Activated B cell treated with CpG ODN at 0.5 μM for 24 hours (primary cell): ENCODE results near the gene FAF1. TPM values are rescaled to one million over a fixed set of nuclear protein-coding genes. Genes with fewer than 3 reads are reported as not detected.

Experiments
- ATAC-seq: fragments of 200-7000 bp; cut with Tn5 transposase; one replicate; pipeline ENCODE4 v1.10.0; 2021; ENCODE audit warnings: low read depth, mild to moderate bottlenecking, moderate library complexity
- CTCF ChIA-PET: fragments of 350-600 bp; sonication (Branson Sonifier 250); formaldehyde crosslinking; loops from one replicate; lab custom pipeline; 2021; ENCODE audit warnings: antibody characterized with exemption; lab: Charles Lee
- POLR2A ChIA-PET: fragments of 350-600 bp; sonication (Branson Sonifier 250); formaldehyde crosslinking; loops from one replicate; lab custom pipeline; 2021; ENCODE audit warnings: antibody characterized with exemption; lab: Charles Lee
- DNase-seq: peaks from one replicate; pipeline ENCODE4 v3.0.0; 2022
- H3K27ac Mint-ChIP-seq: one replicate; pipeline ENCODE4 v1.8.0; 2020; ENCODE audit warnings: mixed read lengths
- H3K27me3 Mint-ChIP-seq: one replicate; pipeline ENCODE4 v1.8.0; 2021; ENCODE audit warnings: mixed read lengths
- H3K36me3 Mint-ChIP-seq: one replicate; pipeline ENCODE4 v1.8.0; 2021; ENCODE audit warnings: low read depth, mixed read lengths
- H3K4me1 Mint-ChIP-seq: one replicate; pipeline ENCODE4 v1.8.0; 2021; ENCODE audit warnings: mixed read lengths
- H3K4me3 Mint-ChIP-seq: one replicate; pipeline ENCODE4 v1.8.0; 2020; ENCODE audit warnings: mild to moderate bottlenecking, mixed read lengths
- H3K9me3 Mint-ChIP-seq: one replicate; pipeline ENCODE4 v1.8.0; 2020; ENCODE audit warnings: mixed read lengths
- intact Hi-C: fragments of 100-400 bp; cut with micrococcal nuclease; formaldehyde crosslinking; loops from one replicate; pipeline ENCODE4 v1.15.1; 2024
- total RNA-seq: library from RNA; stranded (reverse); gene quantifications from 2 replicates; pipeline ENCODE4 v1.2.3, GENCODE V29; 2022
- TF ChIP-seq, protein P1 (sequence below): fragments of 200-600 bp; IDR thresholded peaks from one replicate; pipeline ENCODE4 v1.8.0; 2022; ENCODE audit warnings: antibody characterized with exemption, mild to moderate bottlenecking

Gene FAF1
- total RNA-seq, 1 donor from 2014 or later, result 61.7 TPM

DNA sequence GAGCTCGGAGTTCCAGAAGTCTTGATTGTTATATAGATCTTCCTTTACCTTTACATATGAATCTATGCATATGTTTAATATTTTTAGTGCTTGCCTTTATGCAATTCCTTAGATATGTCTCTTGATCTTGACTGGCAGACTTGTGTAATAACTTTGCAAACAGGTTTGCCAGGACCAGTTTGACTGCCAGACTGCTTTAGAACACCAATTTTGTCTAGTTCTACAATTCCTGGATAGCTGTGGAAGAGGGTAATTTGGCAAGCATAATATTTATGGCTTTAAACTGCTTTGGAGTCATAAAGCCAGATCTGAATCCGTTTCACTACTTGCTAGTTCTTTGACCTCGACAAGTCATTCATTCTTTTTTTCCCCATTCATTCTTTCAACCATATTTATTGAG lies 250.0 kb downstream of the FAF1 start:
- Mint-ChIP-seq H3K27ac (no peak overlapping the region), H3K4me1 (peaks cover 2% of the 10 kb centered on the region), H3K36me3 (no peaks in the 10 kb centered on the region), H3K4me3 (no peak overlapping the region), H3K9me3 (no peaks in the 10 kb centered on the region), H3K27me3 (no peaks in the 10 kb centered on the region)
- POLR2A ChIA-PET, result interaction anchor here (0.6 kb wide), 2 partner anchors 19 to 248 kb away, joined by 4 to 5 read pairs; no protein-coding TSS in a partner anchor
- ATAC-seq (no peak), DNase-seq (no peak)
- CTCF ChIA-PET, result no interaction called here
- intact Hi-C loops, result no loop called here
- TF ChIP-seq, protein P1, sequence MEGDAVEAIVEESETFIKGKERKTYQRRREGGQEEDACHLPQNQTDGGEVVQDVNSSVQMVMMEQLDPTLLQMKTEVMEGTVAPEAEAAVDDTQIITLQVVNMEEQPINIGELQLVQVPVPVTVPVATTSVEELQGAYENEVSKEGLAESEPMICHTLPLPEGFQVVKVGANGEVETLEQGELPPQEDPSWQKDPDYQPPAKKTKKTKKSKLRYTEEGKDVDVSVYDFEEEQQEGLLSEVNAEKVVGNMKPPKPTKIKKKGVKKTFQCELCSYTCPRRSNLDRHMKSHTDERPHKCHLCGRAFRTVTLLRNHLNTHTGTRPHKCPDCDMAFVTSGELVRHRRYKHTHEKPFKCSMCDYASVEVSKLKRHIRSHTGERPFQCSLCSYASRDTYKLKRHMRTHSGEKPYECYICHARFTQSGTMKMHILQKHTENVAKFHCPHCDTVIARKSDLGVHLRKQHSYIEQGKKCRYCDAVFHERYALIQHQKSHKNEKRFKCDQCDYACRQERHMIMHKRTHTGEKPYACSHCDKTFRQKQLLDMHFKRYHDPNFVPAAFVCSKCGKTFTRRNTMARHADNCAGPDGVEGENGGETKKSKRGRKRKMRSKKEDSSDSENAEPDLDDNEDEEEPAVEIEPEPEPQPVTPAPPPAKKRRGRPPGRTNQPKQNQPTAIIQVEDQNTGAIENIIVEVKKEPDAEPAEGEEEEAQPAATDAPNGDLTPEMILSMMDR, result no peak

DNA sequence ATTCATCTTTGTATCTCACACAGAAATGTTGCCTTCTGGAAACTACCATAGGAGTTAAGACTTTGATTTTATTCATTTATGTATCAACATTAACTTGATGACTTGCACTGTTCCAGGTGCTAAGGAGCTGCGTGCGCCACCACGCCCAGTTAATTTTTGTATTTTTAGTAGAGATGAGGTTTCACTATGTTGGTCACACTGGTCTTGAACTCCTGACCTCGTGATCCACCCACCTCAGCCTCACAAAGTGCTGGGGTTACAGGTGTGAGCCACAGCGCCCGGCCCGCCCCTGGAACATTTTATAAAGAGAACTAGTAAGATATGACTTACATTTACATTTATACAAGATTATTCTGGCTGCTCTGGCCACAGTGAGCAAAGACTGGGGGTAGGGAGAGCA lies 252.2 kb downstream of the FAF1 start:
- Mint-ChIP-seq H3K9me3 (no peaks in the 10 kb centered on the region), H3K4me3 (no peak overlapping the region), H3K36me3 (peaks cover 2% of the 10 kb centered on the region), H3K27me3 (no peaks in the 10 kb centered on the region), H3K27ac (no peak overlapping the region), H3K4me1 (peaks cover 4% of the 10 kb centered on the region)
- TF ChIP-seq, protein P1, result no peak
- ATAC-seq, result no peak
- ChIA-PET CTCF (no interaction called here), POLR2A (no interaction called here)
- no peak for DNase-seq
- intact Hi-C loops, result no loop called here

DNA sequence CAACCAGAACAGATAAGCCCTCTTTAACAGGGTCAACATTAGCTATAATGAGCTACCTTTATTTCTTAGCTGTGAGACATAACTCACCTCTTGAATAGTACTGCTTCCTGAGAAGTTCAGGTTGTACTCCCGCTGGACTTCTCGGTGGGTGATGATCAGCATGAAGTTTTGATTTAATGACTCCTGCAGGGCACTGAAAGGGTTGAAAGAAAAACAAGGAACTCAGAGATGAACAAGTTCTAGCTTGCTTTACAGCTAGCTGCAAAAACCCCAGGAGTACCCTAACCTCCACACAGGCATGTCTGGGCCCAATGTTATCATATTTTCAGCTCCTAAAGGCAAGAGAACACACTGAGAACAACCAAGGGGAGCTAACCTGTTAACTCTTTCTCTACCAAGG lies 254.4 kb downstream of the FAF1 start:
- POLR2A ChIA-PET, result no interaction called here
- H3K36me3 Mint-ChIP-seq, result peaks cover 6% of the 10 kb centered on the region
- intact Hi-C loops, result loop anchor here (2.0 kb wide), 1 partner anchor 17 kb away; no protein-coding TSS in a partner anchor
- DNase-seq (no peak), ATAC-seq (no peak)
- H3K4me1 Mint-ChIP-seq, result peaks cover 4% of the 10 kb centered on the region
- no peak overlapping the region for H3K4me3 Mint-ChIP-seq
- TF ChIP-seq, protein P1, result no peak
- H3K27me3 Mint-ChIP-seq, result no peaks in the 10 kb centered on the region
- H3K9me3 Mint-ChIP-seq, result no peaks in the 10 kb centered on the region
- H3K27ac Mint-ChIP-seq, result no peak overlapping the region
- CTCF ChIA-PET, result interaction anchor here (0.9 to 1.6 kb wide), 8 partner anchors 21 to 483 kb away, joined by 3 to 6 read pairs (median 4); no protein-coding TSS in a partner anchor

- intact Hi-C loops, result loop anchor here (2.0 kb wide), 1 partner anchor 18 kb away; no protein-coding TSS in a partner anchor
- peaks cover 4% of the 10 kb centered on the region for H3K4me1 Mint-ChIP-seq
- no peak overlapping the region for H3K27ac Mint-ChIP-seq
- ChIA-PET POLR2A (no interaction called here), CTCF (interaction anchor here (1.1 to 1.9 kb wide), 9 partner anchors 14 to 484 kb away, joined by 3 to 6 read pairs (median 4); no protein-coding TSS in a partner anchor)
- peaks cover 6% of the 10 kb centered on the region for H3K36me3 Mint-ChIP-seq
- H3K27me3 Mint-ChIP-seq, result no peaks in the 10 kb centered on the region
- DNase-seq (no peak), ATAC-seq (no peak)
- H3K9me3 Mint-ChIP-seq, result no peaks in the 10 kb centered on the region
- H3K4me3 Mint-ChIP-seq, result no peak overlapping the region
- TF ChIP-seq, protein P1, result no peak
Observed at GRCh38 chr1:50705041-50705440, 255.0 kb downstream of the FAF1 start.

- H3K27ac Mint-ChIP-seq, result no peak overlapping the region
- H3K4me3 Mint-ChIP-seq, result no peak overlapping the region
- POLR2A ChIA-PET, result no interaction called here
- intact Hi-C loops, result loop anchor here (2.0 kb wide), 1 partner anchor 19 kb away; no protein-coding TSS in a partner anchor
- ATAC-seq, result no peak
- TF ChIP-seq, protein P1, result peak; percentile 69
- CTCF ChIA-PET, result interaction anchor here (0.8 to 2.0 kb wide), 6 partner anchors 15 to 489 kb away, joined by 3 to 4 read pairs (median 4); no protein-coding TSS in a partner anchor
- peaks cover 4% of the 10 kb centered on the region for H3K4me1 Mint-ChIP-seq
- H3K9me3 Mint-ChIP-seq, result no peaks in the 10 kb centered on the region
- peaks cover 6% of the 10 kb centered on the region for H3K36me3 Mint-ChIP-seq
- no peak for DNase-seq
- H3K27me3 Mint-ChIP-seq, result no peaks in the 10 kb centered on the region
Observed at GRCh38 chr1:50704126-50704525, 255.9 kb downstream of the FAF1 start.
